ENCODE data around the gene CDKAL1.

CDKAL1 gene

GRCh38 chr6:21150667-21151066 is 616.4 kb downstream of the CDKAL1 start:
- TF ChIP-seq SIN3A (IDR thresholded peaks at IDR 0.05; ENCODE audit: borderline replicate concordance, insufficient read depth, low read length) (no peak), POLR2AphosphoS5 (IDR thresholded peaks at IDR 0.05; ENCODE audit: low read depth, low read length) (no peak), TAF1 (IDR thresholded peaks at IDR 0.05; ENCODE audit: borderline replicate concordance, insufficient read depth, low read length) (no peak), FOXP2 (optimal IDR thresholded peaks at IDR 0.05; ENCODE audit: borderline replicate concordance, extremely low read depth, extremely low read length, insufficient read depth) (no peak), REST (IDR thresholded peaks at IDR 0.05; ENCODE audit: insufficient read depth in 1 of 2, low read depth in 2 of 2, low read length in 2 of 2) (no peak)

GRCh38 chr6:21151119-21151518 is 616.9 kb downstream of the CDKAL1 start:
- TF ChIP-seq REST (IDR thresholded peaks at IDR 0.05; ENCODE audit: insufficient read depth in 1 of 2, low read depth in 2 of 2, low read length in 2 of 2) (no peak), FOXP2 (optimal IDR thresholded peaks at IDR 0.05; ENCODE audit: borderline replicate concordance, extremely low read depth, extremely low read length, insufficient read depth) (no peak), SIN3A (IDR thresholded peaks at IDR 0.05; ENCODE audit: borderline replicate concordance, insufficient read depth, low read length) (no peak), TAF1 (IDR thresholded peaks at IDR 0.05; ENCODE audit: borderline replicate concordance, insufficient read depth, low read length) (no peak), POLR2AphosphoS5 (IDR thresholded peaks at IDR 0.05; ENCODE audit: low read depth, low read length) (no peak)

- TF ChIP-seq POLR2AphosphoS5 (IDR thresholded peaks at IDR 0.05; ENCODE audit: low read depth, low read length) (no peak), FOXP2 (optimal IDR thresholded peaks at IDR 0.05; ENCODE audit: borderline replicate concordance, extremely low read depth, extremely low read length, insufficient read depth) (no peak)
Measured at GRCh38 chr6:21151530-21151929, 617.3 kb downstream of the CDKAL1 start.

DNA sequence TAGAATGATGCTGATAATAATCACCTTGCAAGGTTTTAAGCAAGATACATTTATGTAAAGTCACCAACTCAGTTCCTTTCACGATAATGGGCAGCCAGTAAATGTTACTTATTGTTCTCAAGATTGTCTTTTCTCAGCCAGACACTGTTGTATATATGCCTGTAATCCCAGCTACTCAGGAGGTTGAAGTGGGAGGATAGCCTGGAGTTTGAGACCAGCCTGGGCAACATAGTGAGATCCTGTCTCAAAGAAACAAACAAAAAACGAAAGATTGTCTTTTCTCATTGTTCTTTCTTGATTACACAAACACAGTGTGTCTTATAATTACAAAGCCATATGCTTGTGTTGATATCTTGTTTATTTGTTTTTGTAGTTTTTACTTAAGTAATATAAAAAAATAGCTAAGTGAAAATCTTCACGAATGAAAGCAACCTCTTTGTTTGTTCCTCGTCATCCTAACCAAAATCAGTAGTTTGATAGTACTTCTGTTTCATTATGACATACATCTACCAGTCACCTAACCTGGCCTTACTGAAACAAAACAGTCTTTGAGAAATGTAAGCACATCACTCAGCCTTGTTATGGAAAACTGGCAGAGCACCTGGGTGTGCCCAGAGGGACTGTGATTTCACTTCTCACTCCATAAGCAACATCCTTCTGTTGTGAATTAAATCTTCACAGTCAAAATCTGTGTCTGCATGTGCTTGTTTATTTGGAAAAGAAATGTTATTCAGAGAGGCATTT is 623.1 kb downstream of the CDKAL1 start:
- TF ChIP-seq REST (IDR thresholded peaks at IDR 0.05; ENCODE audit: insufficient read depth in 1 of 2, low read depth in 2 of 2, low read length in 2 of 2) (no peak), TAF1 (IDR thresholded peaks at IDR 0.05; ENCODE audit: borderline replicate concordance, insufficient read depth, low read length) (no peak), SIN3A (IDR thresholded peaks at IDR 0.05; ENCODE audit: borderline replicate concordance, insufficient read depth, low read length) (no peak), POLR2AphosphoS5 (IDR thresholded peaks at IDR 0.05; ENCODE audit: low read depth, low read length) (no peak), FOXP2 (optimal IDR thresholded peaks at IDR 0.05; ENCODE audit: borderline replicate concordance, extremely low read depth, extremely low read length, insufficient read depth) (no peak)

DNA sequence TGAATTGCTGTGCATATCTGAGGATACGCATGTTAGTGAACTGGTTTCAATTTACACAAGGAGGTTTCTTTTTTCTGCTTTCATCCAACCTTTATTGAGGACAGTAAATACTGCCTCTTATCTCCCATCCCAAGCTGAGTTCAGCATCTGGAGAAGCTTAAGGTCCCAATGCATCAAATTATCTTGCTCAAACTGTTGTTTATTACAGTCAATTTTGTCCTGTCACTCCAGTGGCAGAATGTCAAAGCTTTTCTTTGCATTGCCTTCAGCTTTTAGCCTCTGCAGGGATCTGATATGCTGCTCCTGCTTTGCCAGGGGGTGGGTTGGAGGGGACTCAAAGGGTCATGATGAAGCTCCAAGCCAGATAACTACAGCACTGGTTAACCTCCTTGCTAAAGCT is 623.9 kb downstream of the CDKAL1 start:
- no peak for TF ChIP-seq REST (IDR thresholded peaks at IDR 0.05; ENCODE audit: insufficient read depth in 1 of 2, low read depth in 2 of 2, low read length in 2 of 2)
- no peak for TF ChIP-seq POLR2AphosphoS5 (IDR thresholded peaks at IDR 0.05; ENCODE audit: low read depth, low read length)
- TF ChIP-seq SIN3A (IDR thresholded peaks at IDR 0.05; ENCODE audit: borderline replicate concordance, insufficient read depth, low read length), result no peak
- TF ChIP-seq FOXP2 (optimal IDR thresholded peaks at IDR 0.05; ENCODE audit: borderline replicate concordance, extremely low read depth, extremely low read length, insufficient read depth), result no peak
- TF ChIP-seq TAF1 (IDR thresholded peaks at IDR 0.05; ENCODE audit: borderline replicate concordance, insufficient read depth, low read length), result no peak
